ENCODE results near the gene SLC22A23. TPM values are rescaled to one million over a fixed set of nuclear protein-coding genes. Genes with fewer than 3 reads are reported as not detected.

Gene SLC22A23
- total RNA-seq, 1 donor from 2014 or later, result 27.8 TPM

DNA sequence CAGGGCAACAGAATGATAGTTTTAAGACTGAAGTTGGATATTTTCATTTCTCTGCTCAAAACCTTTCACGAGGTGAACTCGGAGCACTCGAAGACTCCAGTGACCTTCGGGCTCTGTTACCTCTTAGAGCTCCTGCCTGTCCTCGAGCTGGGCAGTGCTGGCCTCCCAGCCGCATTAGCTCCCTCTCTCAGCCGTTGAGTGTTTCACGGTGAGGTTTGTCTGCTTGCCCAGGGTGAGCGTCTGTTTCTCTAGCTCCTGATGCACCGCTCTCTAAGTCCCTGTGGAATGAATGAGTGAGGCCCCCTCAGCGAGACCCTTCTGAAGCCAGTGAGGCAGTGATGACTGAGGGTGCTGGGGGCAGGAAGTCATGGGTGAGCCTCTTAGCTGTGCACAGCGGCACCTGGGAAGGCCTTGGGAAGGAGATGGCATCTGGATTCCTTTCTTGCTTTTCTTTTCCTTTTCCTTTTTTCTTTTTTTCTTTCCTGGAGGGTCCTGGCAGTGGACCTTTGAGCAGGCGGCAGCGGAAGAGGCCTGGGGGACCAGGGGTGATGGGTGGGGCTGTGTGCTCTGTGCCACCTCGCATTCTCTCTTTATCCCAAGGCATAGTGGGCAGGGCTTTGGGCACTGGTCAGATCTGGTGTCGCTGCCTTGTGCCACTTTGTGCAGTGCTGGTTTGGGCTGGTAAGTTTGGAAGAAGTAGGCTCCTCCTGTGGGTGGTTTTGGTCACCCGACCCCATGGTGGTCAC, 195.9 kb downstream of the SLC22A23 start:
- Histone ChIP-seq H3K4me3 (no peak overlapping the region), H3K9me3 (no peaks in the 10 kb centered on the region), H3K4me1 (peaks cover 33% of the 10 kb centered on the region), H3K27me3 (ENCODE audit: low read depth) (no peaks in the 10 kb centered on the region), H3K36me3 (peaks cover 25% of the 10 kb centered on the region), H3K27ac (no peak overlapping the region)
- no peak for TF ChIP-seq CTCF (IDR thresholded peaks at IDR 0.05)
- ATAC-seq (no peak), DNase-seq (no peak)
- intact Hi-C loops (cut with DNase I), result no loop called here

DNA sequence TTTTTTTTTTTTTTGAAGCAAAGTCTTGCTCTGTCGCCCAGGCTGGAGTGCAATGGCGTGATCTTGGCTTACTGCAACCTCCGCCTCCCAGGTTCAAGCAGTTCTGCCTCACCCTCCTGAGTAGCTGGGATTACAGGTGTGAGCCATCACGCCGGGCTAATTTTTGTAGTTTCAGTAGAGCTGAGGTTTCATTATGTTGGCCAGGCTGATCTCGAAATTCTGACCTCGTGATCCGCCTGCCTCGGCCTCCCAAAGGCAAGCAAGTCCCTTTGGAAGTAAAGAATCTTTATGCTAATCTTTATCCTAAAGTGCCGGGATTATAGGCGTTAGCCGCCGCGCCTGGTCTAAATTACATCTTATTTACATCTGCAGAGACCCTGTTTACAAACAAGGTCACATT, 196.6 kb downstream of the SLC22A23 start:
- Histone ChIP-seq H3K4me1 (peaks cover 33% of the 10 kb centered on the region), H3K4me3 (peak overlapping the region; percentile 97), H3K36me3 (peaks cover 19% of the 10 kb centered on the region), H3K27me3 (ENCODE audit: low read depth) (no peaks in the 10 kb centered on the region), H3K9me3 (no peaks in the 10 kb centered on the region), H3K27ac (no peak overlapping the region)
- no peak for TF ChIP-seq CTCF (IDR thresholded peaks at IDR 0.05)
- no peak for DNase-seq
- no peak for ATAC-seq
- intact Hi-C loops (cut with DNase I), result no loop called here

- H3K4me1 ChIP-seq, result peaks cover 33% of the 10 kb centered on the region
- H3K27me3 ChIP-seq (ENCODE audit: low read depth), result no peaks in the 10 kb centered on the region
- TF ChIP-seq CTCF (IDR thresholded peaks at IDR 0.05), result no peak
- DNase-seq (no peak), ATAC-seq (peak; percentile 26 to 40)
- H3K27ac ChIP-seq, result peak overlapping the region; percentile 85
- intact Hi-C loops (cut with DNase I), result loop anchor here (10.0 kb wide), 1 partner anchor 135 kb away; no protein-coding TSS in a partner anchor
- H3K4me3 ChIP-seq, result peak overlapping the region; percentile 97
- H3K36me3 ChIP-seq, result peaks cover 11% of the 10 kb centered on the region
- no peaks in the 10 kb centered on the region for H3K9me3 ChIP-seq
Observed at GRCh38 chr6:3259491-3259958, 197.3 kb downstream of the SLC22A23 start.

GRCh38 chr6:3258720-3259490, 197.9 kb downstream of the SLC22A23 start, which contains the start of gene PSMG4:
Gene PSMG4 (plus strand): TSS chr6:3258947. CDS start chr6:3259023, 76 bp downstream.
- Histone ChIP-seq H3K4me3 (peak within 1 kb of the TSS; percentile 97), H3K9me3 (no peaks in the 10 kb centered on the region), H3K27me3 (ENCODE audit: low read depth) (no peaks in the 10 kb centered on the region), H3K4me1 (peaks cover 33% of the 10 kb centered on the region), H3K36me3 (peaks cover 5% of the 10 kb centered on the region), H3K27ac (peak within 1 kb of the TSS; percentile 85)
- DNase-seq (peak; percentile 96), ATAC-seq (peak; percentile 98)
- TF ChIP-seq CTCF (IDR thresholded peaks at IDR 0.05), result no peak
- intact Hi-C loops (cut with DNase I), result loop anchor here (10.0 kb wide), 1 partner anchor 134 kb away; no protein-coding TSS in a partner anchor

DNA sequence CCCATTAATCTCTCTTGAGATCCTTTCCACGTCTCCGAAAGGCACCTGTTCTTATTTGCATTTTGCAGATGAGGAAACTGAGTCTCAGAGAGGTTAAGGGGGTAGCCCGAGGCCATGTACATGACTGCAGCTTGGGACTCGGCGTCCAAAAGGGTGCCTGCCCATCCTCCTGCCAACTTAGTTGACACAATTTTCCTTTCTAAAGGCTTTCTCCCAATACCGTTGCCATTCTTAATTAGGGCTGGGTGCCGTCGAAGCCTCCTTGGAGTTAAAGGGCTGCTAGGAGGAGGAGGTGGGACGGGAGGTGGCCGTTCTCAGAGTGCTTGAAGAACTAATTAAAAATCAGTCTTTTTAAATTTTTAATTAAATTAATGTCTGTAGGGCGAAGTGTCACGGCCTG, 198.6 kb downstream of the SLC22A23 start:
- H3K9me3 ChIP-seq, result no peaks in the 10 kb centered on the region
- peak overlapping the region; percentile 97 for H3K4me3 ChIP-seq
- ATAC-seq (no peak), DNase-seq (no peak)
- peak overlapping the region; percentile 85 for H3K27ac ChIP-seq
- H3K4me1 ChIP-seq, result peaks cover 33% of the 10 kb centered on the region
- intact Hi-C loops (cut with DNase I), result loop anchor here (10.0 kb wide), 1 partner anchor 133 kb away; no protein-coding TSS in a partner anchor
- no peaks in the 10 kb centered on the region for H3K36me3 ChIP-seq
- H3K27me3 ChIP-seq (ENCODE audit: low read depth), result no peaks in the 10 kb centered on the region
- no peak for TF ChIP-seq CTCF (IDR thresholded peaks at IDR 0.05)
